ENCODE results near the gene STAT3. TPM values are rescaled to one million over a fixed set of nuclear protein-coding genes. Genes with fewer than 3 reads are reported as not detected.
A peak's percentile ranks its signal among the peaks of the same experiment; 100 is the strongest.

The STAT3 gene
- total and polyA plus RNA-seq, 9 of the 15 experiments (the other 6 are each of a cell fraction or from before 2014, with no cell fraction given), result 90.0 to 179 (median 114) TPM

- TF ChIP-seq, protein P1, sequence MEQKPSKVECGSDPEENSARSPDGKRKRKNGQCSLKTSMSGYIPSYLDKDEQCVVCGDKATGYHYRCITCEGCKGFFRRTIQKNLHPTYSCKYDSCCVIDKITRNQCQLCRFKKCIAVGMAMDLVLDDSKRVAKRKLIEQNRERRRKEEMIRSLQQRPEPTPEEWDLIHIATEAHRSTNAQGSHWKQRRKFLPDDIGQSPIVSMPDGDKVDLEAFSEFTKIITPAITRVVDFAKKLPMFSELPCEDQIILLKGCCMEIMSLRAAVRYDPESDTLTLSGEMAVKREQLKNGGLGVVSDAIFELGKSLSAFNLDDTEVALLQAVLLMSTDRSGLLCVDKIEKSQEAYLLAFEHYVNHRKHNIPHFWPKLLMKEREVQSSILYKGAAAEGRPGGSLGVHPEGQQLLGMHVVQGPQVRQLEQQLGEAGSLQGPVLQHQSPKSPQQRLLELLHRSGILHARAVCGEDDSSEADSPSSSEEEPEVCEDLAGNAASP (IDR thresholded peaks at IDR 0.05), result no peak
- TF ChIP-seq DPF2 (IDR thresholded peaks at IDR 0.05), result no peak
- no peak for TF ChIP-seq ZNF140 (CRISPR knock-in tag; IDR thresholded peaks at IDR 0.05)
- TF ChIP-seq, protein P2, sequence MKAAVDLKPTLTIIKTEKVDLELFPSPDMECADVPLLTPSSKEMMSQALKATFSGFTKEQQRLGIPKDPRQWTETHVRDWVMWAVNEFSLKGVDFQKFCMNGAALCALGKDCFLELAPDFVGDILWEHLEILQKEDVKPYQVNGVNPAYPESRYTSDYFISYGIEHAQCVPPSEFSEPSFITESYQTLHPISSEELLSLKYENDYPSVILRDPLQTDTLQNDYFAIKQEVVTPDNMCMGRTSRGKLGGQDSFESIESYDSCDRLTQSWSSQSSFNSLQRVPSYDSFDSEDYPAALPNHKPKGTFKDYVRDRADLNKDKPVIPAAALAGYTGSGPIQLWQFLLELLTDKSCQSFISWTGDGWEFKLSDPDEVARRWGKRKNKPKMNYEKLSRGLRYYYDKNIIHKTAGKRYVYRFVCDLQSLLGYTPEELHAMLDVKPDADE (conservative IDR thresholded peaks at IDR 0.05; ENCODE audit: control insufficient read depth, low read depth, low read length), result no peak
- TF ChIP-seq PML (IDR thresholded peaks at IDR 0.05; ENCODE audit: low read length), result no peak
- TF ChIP-seq ZNF778 (CRISPR knock-in tag; IDR thresholded peaks at IDR 0.05), result no peak
- no peak for TF ChIP-seq NFE2L1 (tag; IDR thresholded peaks at IDR 0.05; ENCODE audit: borderline replicate concordance, low read depth)
- no peak for TF ChIP-seq FOXJ2 (tag; IDR thresholded peaks at IDR 0.05)
- no peak for TF ChIP-seq ZNF274 (IDR thresholded peaks at IDR 0.05; ENCODE audit: borderline replicate concordance, low read depth, low read length)
- TF ChIP-seq PPARD (CRISPR knock-in tag; IDR thresholded peaks at IDR 0.05), result no peak
- no peak for TF ChIP-seq FOXK2 (conservative IDR thresholded peaks at IDR 0.05 in 1 of 2, IDR thresholded peaks at IDR 0.05 in 1 of 2; ENCODE audit: low read depth in 2 of 2)
- no peak for TF ChIP-seq ZBTB26 (CRISPR knock-in tag; IDR thresholded peaks at IDR 0.05)
- TF ChIP-seq OTX1 (CRISPR knock-in tag; IDR thresholded peaks at IDR 0.05), result no peak
- TF ChIP-seq L3MBTL2 (IDR thresholded peaks at IDR 0.05), result peak; percentile 77
- TF ChIP-seq ZNF699 (CRISPR knock-in tag; IDR thresholded peaks at IDR 0.05; ENCODE audit: insufficient replicate concordance), result no peak
- no peak for TF ChIP-seq CBFB (CRISPR knock-in tag; IDR thresholded peaks at IDR 0.05)
- no peak for TF ChIP-seq GABPA (tag; conservative IDR thresholded peaks at IDR 0.05; ENCODE audit: low read depth)
- TF ChIP-seq ESRRA (IDR thresholded peaks at IDR 0.05; ENCODE audit: borderline replicate concordance, low read depth), result no peak
- TF ChIP-seq, protein P3, sequence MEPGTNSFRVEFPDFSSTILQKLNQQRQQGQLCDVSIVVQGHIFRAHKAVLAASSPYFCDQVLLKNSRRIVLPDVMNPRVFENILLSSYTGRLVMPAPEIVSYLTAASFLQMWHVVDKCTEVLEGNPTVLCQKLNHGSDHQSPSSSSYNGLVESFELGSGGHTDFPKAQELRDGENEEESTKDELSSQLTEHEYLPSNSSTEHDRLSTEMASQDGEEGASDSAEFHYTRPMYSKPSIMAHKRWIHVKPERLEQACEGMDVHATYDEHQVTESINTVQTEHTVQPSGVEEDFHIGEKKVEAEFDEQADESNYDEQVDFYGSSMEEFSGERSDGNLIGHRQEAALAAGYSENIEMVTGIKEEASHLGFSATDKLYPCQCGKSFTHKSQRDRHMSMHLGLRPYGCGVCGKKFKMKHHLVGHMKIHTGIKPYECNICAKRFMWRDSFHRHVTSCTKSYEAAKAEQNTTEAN (CRISPR knock-in tag; IDR thresholded peaks at IDR 0.05), result no peak
- 0 out of 2 replicates have a peak, but pooled peaks have one; percentile 31 for TF ChIP-seq SMAD4 (CRISPR knock-in tag; conservative IDR thresholded peaks at IDR 0.05)
- TF ChIP-seq HLTF (IDR thresholded peaks at IDR 0.05), result no peak
Measured at GRCh38 chr17:42365136-42365535, 23.1 kb downstream of the STAT3 start (continued).
